Endothelial cell of umbilical vein (primary cell): ENCODE results near the gene AFF4.
"Not testable (repeated sequence)": the region's sequence is repeated elsewhere in the genome, so short reads cannot be mapped to it uniquely, and the experiment has no call there.

Source experiments
- CTCF ChIP-seq, 2 donors: IDR thresholded peaks; 1 replicate in 1 of 2; 2 replicates in 1 of 2; pipeline ENCODE4 v1.5.1; 2011; ENCODE audit warnings: low read length in 2 of 2, mild to moderate bottlenecking in 2 of 2, moderate library complexity in 2 of 2, control low read depth in 1 of 2, inconsistent platforms in 1 of 2, low read depth in 1 of 2; ENCODE audit not compliant: insufficient read depth in 1 of 2; ENCODE audit errors: extremely low read depth in 1 of 2
- EZH2 ChIP-seq: IDR thresholded peaks from 2 replicates; pipeline ENCODE4 v1.6.1; 2012; ENCODE audit warnings: borderline replicate concordance, low read depth, mild to moderate bottlenecking, moderate library complexity, low read length, inconsistent platforms; ENCODE audit not compliant: severe bottlenecking
- FOS ChIP-seq: IDR thresholded peaks from 2 replicates; pipeline ENCODE4 v1.6.1; 2011; ENCODE audit warnings: mild to moderate bottlenecking, low read length, moderate library complexity, borderline replicate concordance; ENCODE audit not compliant: insufficient read depth
- JUN ChIP-seq: IDR thresholded peaks from 2 replicates; pipeline ENCODE4 v1.6.1; 2011; ENCODE audit warnings: borderline replicate concordance, low read depth; ENCODE audit not compliant: insufficient read length, insufficient read depth
- POLR2A ChIP-seq: IDR thresholded peaks from 2 replicates; pipeline ENCODE4 v1.6.1; 2012; ENCODE audit warnings: low read depth, mild to moderate bottlenecking, control low read depth, low read length
- POLR2AphosphoS5 ChIP-seq: IDR thresholded peaks from 2 replicates; pipeline ENCODE4 v1.6.1; 2012; ENCODE audit warnings: low read depth, mild to moderate bottlenecking, control low read depth, low read length, moderate library complexity; ENCODE audit not compliant: insufficient read depth

- not testable (repeated sequence) for TF ChIP-seq CTCF (IDR thresholded peaks at IDR 0.05; ENCODE audit: extremely low read depth in 1 of 2, insufficient read depth in 1 of 2, low read depth in 1 of 2, low read length in 2 of 2); JUN; POLR2AphosphoS5; POLR2A; EZH2; FOS
Measured at GRCh38 chr5:132945315-132945714, 18.1 kb downstream of the AFF4 start.
